COLO829 (cell line): ENCODE results near the gene DCAF7.

Experiments
- DNase-seq: peaks from one replicate; pipeline ENCODE4 v3.0.0; 2012; ENCODE audit warnings: low spot score

DCAF7 gene, protein sequence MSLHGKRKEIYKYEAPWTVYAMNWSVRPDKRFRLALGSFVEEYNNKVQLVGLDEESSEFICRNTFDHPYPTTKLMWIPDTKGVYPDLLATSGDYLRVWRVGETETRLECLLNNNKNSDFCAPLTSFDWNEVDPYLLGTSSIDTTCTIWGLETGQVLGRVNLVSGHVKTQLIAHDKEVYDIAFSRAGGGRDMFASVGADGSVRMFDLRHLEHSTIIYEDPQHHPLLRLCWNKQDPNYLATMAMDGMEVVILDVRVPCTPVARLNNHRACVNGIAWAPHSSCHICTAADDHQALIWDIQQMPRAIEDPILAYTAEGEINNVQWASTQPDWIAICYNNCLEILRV

GRCh38 chr17:63549946-63550816 is at the start of gene DCAF7:
TSS of gene DCAF7 (plus strand) at chr17:63550477. CDS start at chr17:63550678, 201 bp downstream.
- DNase-seq, result peak; percentile 99

DNA sequence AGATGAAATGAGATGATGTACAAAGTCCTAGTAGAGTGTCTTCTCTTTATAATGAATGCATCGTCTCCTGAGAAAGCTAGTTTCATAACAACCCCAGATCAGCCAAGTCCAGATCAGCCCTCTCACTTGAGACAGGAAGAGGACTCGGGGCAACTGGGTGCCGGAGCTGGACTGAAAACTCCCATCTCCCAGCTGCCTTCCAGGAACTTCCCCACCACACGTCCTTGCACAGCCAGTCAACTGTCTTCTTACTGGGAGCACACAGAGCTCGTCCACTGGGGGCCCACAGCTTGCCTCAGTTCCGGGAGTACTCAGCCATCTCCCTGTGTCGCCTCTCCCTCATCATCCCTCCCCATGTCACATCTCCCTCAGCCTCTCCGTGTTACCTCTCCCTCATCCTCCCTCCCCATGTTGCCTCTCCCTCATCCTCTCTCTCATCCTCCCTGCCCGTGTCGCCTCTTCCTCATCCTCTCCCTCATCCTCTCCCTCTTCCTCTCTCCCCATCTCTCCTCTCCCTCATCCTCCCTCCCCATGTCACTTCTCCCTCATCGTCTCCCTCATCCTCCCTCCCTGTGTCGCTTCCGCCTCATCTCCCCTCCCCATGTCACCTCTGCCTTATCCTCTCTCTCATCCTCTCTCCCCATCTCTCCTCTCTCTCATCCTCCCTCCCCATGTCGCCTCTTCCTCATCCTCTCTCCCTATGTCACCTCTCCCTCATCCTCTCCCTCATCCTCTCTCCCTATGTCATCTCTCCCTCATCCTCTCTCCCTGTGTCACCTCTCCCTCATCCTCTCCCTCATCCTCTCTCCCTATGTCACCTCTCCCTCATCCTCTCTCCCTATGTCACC is 49.5 kb upstream of the DCAF7 start:
- no peak for DNase-seq

- no peak for DNase-seq
Measured at GRCh38 chr17:63503341-63503705, 47.0 kb upstream of the DCAF7 start.

GRCh38 chr17:63504261-63504660 is 46.0 kb upstream of the DCAF7 start:
- DNase-seq, result no peak

GRCh38 chr17:63505341-63505740 is 44.9 kb upstream of the DCAF7 start:
- DNase-seq, result no peak

DNA sequence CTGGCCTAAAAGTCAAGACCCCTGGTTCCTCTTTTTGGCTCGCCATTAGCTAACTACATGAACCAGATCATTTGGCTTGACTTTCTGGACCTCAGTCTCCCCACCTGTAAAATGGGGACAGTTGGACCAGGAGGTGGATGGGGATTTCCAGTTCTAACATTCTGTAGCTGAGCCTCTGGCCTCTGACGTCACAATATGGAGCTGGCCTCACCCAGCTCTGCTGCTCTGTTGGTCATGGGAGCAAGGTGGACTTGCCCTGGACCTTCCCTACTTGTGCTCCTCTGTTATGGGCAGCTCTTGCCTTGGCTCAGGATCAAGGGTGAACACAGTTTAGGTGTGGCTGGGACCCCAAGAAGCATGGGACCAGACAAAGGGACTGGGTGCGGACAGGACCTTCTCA is 43.6 kb upstream of the DCAF7 start:
- DNase-seq, result no peak

DNA sequence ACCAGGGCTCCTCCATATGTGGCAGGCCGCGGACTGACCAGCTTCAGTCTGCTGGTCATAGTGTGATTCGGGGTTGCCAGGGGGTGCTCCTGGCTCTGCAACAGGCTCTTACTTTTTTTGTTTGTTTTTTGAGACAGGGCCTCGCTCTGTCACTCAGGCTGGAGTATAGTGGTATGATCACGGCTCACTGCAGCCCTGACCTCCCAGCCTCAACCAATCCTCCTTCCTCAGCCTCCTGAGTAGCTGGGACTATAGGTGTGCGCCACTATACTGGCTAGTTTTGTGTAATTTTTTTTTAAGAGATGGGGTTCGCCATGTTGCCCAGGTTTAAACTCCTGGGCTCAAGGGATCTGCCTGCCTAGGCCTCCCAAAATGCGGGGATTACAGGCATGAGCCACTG is 38.9 kb upstream of the DCAF7 start:
- DNase-seq, result no peak

GRCh38 chr17:63512388-63512787 is 37.9 kb upstream of the DCAF7 start:
- no peak for DNase-seq

- DNase-seq, result no peak
Measured at GRCh38 chr17:63512896-63513644, 37.2 kb upstream of the DCAF7 start.

- DNase-seq, result no peak
Measured at GRCh38 chr17:63514477-63514876, 35.8 kb upstream of the DCAF7 start.

DNA sequence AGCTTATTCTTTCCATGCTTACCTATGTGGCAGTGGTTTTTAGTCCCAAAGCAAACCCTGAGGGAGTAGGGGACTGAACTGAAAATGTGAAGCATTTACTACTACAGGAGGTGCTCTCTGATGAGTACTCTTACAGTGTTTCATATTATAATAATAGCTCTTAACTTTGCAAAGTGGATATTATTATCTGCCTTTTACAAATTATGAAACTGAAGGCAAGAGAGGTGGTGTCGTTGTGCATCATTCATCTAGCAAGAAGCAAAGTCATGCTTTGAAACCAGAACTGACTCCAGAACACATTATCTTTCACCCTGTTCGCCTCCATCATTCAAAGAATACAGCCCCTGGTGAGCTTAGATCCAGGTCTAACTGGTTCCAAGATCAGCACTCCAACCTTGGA is 35.3 kb upstream of the DCAF7 start:
- no peak for DNase-seq

DNA sequence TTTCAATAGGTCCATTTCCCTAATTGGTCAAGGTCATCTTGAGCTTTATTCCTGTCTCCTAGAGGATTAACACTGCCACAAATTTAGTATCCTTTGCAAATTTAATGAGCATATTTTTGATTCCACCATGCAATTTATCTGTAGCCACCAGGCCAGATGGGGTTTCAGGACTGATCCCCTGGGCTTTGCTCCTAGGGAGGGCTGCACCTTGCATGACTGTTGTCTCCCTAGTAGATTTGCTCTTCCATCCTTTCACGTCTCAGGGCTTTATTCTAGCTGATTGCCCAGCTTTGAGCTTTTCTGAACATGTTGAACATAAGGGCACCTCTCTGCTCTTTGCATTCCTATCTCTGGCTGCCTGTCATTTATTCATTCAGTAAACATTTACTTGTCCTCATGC is 34.9 kb upstream of the DCAF7 start:
- DNase-seq, result no peak

DNA sequence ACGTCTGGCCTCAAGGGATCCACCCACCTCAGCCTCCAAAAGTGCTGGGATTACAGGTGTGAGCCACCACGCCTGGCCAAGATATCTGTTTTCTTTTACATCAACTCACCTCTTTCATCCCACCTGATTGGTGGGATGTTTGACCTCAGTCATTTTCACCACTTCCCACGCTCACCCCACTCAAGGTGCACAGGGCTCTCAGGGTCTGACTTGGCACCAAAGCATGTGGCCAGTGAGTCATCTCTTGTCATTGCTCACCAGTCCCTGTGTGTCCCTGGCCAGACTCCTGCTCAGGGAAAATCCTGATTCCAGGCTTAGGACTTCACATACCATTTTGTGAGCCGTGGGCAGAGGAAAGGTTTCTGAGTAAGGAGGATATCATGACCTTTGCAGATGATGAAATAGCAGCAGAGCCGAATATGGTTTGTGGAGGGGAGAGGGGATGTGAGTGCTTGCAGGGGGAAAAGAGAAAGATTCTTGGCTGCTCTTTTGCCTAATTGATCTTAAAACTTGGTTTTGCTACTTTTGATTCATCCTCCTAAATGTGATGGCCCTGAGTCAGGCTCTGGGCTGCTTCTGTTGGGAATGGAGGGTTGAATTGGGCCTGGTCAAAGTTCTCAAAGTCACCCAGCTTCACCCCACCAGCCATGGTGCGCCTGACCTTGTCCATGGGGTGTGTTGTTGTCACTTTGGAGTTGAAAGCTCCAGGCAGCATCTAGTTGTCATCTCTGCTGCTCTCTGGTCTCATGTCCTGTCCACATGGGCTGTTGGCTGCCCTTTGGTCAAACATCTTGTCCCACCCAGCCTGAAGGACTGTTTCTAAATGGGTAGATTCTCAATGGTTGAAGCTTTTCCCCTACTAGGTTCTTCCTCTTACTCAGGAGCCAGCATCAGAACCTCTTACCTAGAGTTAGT is 33.1 kb upstream of the DCAF7 start:
- peak; percentile 21 for DNase-seq

DNA sequence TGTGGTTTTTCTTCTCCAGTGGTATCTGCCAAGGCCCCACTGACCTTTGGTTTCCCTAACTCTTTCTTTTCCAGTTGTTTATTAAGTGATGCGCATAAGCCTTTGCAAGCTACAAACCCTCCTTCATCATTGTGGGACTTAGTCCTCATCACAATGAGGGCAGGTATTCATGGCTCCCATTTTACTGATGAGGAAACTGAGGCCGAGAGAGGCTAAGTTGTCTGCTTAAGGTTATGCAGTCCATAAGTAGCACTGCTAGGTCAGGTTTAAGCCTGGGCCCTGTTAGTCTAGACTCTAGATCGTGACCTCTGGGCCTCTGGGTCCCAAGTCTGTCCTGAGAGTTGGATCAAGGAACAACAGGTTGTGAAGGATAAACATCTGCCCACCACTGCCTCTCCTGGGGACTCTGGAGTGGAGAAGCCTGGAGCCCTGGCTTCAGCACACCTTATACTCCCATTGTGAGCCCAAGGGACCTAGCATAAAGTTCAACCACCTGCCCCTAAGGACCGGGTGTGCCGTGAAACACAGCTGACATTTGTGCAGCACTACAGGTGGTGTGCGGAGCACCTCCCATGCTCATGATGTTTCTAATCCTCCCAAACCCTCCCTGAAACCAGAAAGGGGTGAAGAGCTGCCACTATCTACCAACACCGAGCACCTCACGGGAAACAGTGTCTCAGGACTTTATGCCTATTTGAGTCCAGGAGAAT is 32.3 kb upstream of the DCAF7 start:
- no peak for DNase-seq

DNA sequence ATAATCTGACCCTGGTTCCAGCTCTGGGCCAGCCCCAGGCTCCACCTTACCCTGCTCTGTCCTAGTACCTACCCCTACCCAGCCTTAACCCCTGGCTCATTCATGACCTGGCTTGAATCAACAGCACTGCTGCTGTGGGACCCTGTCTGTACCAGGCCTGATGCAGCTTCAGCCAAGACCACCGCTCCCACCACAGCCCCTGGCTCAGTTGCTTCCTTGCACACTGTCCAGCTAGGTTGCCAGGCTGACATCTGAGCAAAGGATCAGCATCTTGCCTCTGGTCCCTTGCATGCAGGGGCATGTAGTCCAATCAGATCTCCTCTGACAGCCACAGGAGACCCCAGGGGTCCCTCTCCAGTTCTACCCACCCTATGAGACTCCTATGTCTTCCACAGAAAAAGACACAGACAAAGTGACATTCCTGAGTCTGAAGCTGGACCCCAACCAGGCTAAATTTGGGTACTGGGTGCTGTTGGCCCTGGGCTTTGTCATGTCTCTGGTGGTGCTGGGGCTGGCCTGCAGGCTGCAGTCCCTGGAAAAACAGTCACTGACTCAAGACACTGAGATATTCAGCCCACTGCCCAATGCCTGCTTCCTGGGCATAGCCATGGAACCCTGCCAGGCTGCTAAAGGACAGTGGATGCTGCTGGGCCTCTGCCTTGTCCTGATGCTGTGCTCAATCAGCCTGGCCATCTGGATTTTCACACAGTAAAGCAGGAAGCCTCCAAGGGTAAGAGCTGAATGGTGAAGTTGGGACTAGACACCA is 31.0 kb upstream of the DCAF7 start:
- DNase-seq, result no peak

DNA sequence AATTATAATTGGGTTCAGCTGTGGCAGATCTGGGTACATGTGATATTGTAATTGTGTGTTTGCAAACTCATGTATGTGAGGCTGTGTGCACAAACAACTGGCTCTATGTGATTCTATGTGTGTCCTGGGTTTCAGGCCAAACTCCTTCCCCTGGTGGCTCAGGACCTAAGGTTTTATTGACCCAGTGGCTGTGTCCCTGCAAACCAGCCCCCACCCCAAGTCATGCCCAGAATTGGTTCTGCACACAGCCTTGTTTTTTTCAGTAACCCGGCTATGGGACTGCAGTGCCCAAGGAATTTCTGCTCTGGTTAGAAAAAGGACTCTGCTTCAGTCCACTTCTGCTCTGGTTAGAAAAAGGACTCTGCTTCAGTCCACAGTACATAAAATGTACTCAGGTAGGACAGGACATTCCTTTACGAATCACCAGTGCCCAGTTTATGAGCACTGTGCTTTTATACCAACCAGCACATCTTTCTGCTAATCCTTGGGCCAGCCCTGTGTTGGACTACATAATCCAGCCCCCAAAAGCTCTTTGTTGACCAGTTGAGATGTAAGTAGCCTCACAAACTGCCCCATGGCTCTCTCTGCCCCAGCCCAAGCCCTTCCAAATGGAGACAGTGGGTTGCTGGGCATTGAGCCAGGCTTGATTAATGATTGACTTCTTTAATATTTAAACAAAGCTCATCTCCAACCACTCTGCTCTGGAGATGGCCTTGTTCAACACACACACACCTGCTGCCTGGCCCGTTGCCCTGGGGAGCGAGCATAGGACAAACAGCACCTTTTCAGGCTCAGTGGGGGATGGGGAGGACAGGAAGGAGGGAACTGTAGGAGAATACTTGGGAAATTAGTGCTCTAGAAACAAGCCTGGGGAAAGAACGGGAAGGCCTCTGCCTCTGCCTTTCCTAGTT is 30.1 kb upstream of the DCAF7 start:
- DNase-seq, result no peak

GRCh38 chr17:63523253-63523855 is 26.9 kb upstream of the DCAF7 start, which contains the start of gene KCNH6:
TSS of gene KCNH6 (plus strand) at chr17:63523358. CDS start at chr17:63523414, 56 bp downstream.
- DNase-seq, result no peak

GRCh38 chr17:63524051-63524450 is 26.2 kb upstream of the DCAF7 start:
- no peak for DNase-seq
